ENCODE results near the gene RBM41.

DNA sequence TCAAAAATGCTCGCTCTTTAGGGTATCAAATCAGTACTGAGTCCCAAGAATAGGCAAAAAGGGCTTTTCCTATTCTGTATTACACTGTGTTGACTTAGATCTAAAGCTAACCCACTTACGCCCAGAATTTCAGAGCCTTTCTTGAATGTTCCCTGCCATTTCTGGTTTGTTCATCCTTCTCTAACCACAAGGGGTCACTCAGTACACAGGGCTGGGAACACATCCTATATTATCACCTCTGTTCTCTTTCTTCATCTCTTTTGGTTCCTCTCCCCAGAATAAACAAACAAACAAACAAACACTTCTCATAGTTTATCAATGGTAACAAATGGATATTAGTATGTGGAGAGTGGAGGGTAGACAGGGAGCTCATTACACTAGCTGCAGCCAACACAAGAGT lies 93.1 kb downstream of the RBM41 start:
- TF ChIP-seq CTCF (IDR thresholded peaks at IDR 0.05) (peak in 2 of 4 experiments; percentile 16 to 18), POLR2A (IDR thresholded peaks at IDR 0.05) (no peak), POLR2AphosphoS5 (IDR thresholded peaks at IDR 0.05) (no peak)

Data from sigmoid colon (tissue), 4 donors.